Heart left ventricle (tissue), 16 donors: ENCODE data around the gene SCRG1. TPM values are rescaled to one million over a fixed set of nuclear protein-coding genes. Genes with fewer than 3 reads are reported as not detected.

Experiments
- ATAC-seq, 4 donors: fragments of 200-7000 bp; cut with Tn5 transposase; one replicate each; pipeline ENCODE4 v1.9.1; 2020 to 2022; ENCODE audit warnings: moderate library complexity in 4 of 4, mild to moderate bottlenecking in 3 of 4, moderate number of reproducible peaks in 1 of 4
- DNase-seq, 5 donors: peaks; one replicate each; pipeline ENCODE4 v3.0.0-alpha.2; 2020
- H3K27ac ChIP-seq, 12 donors: fragments of 200-600 bp; sonication (generic) in 4 of 12; one replicate each; pipeline versions ENCODE4 v1.5.0 to v1.8.0; 2016 to 2022; ENCODE audit warnings: mild to moderate bottlenecking in 2 of 12
- H3K27me3 ChIP-seq, 9 donors: fragments of 200-600 bp; sonication (generic) in 2 of 9; one replicate each; pipeline versions ENCODE4 v1.5.1 to v1.8.0; 2016 to 2022; ENCODE audit warnings: mild to moderate bottlenecking in 3 of 9
- H3K36me3 ChIP-seq, 9 donors: fragments of 200-600 bp; sonication (generic) in 2 of 9; one replicate each; pipeline versions ENCODE4 v1.5.0 to v1.8.0; 2018 to 2022; ENCODE audit warnings: mild to moderate bottlenecking in 2 of 9
- H3K4me1 ChIP-seq, 12 donors: fragments of 200-600 bp; sonication (generic) in 4 of 12; one replicate each; pipeline versions ENCODE4 v1.5.0 to v1.8.0; 2016 to 2022; ENCODE audit warnings: mild to moderate bottlenecking in 3 of 12
- H3K4me3 ChIP-seq, 12 donors: fragments of 200-600 bp; sonication (generic) in 4 of 12; one replicate each; pipeline versions ENCODE4 v1.5.0 to v1.8.0; 2017 to 2022; ENCODE audit warnings: mild to moderate bottlenecking in 9 of 12, moderate library complexity in 4 of 12
- H3K9me3 ChIP-seq, 12 donors: fragments of 200-600 bp; sonication (generic) in 4 of 12; one replicate each; pipeline versions ENCODE4 v1.5.0 to v1.8.0; 2016 to 2022; ENCODE audit warnings: mild to moderate bottlenecking in 1 of 12
- POLR2A ChIP-seq, 2 donors: fragments of 450-650 bp; IDR thresholded peaks; one replicate each; pipeline ENCODE4 v1.6.1; 2017; ENCODE audit warnings: antibody characterized with exemption in 2 of 2, mild to moderate bottlenecking in 2 of 2, moderate library complexity in 2 of 2
- WGBS, 4 donors: extraction: QIAGEN DNeasy Blood & Tissue Kit in 2 of 4; methylation state at CpG; one replicate each; pipeline versions ENCODE4 v1.1.5 to v1.1.7; 2013 to 2018; 5-methylcytosine and 5-hydroxymethylcytosine counted together
- intact Hi-C, 10 donors: fragments of 100-400 bp; cut with DNase I; formaldehyde crosslinking; loops; one replicate each; pipeline versions ENCODE4 v1.11.1 to v1.14.2; 2022
- polyA plus RNA-seq, 2 donors: library from polyadenylated mRNA; stranded (reverse); fragments of 200-250 nt; gene quantifications; one replicate each; pipeline ENCODE4 v1.2.3, GENCODE V29; 2013
- total RNA-seq, 9 donors: library from RNA; depleted of rRNA in 2 of 9; stranded (reverse); fragments of >200 nt in 2 of 9; fragmentation: NEBNext Ultra II Directional in 3 of 9; extraction: Animal tissue kit (Norgen Biotek cat#: 25700) in 3 of 9; gene quantifications; one replicate each; pipeline versions ENCODE4 v1.1.0 to v1.2.4, GENCODE V29; 2016 to 2023
- TF ChIP-seq, protein P1 (sequence below), 12 donors: fragments of 200-600 bp; sonication (generic) in 4 of 12; IDR thresholded peaks; one replicate each; pipeline versions ENCODE4 v1.5.0 to v1.8.0; 2018 to 2022; ENCODE audit warnings: antibody characterized with exemption in 12 of 12, mild to moderate bottlenecking in 5 of 12
- donor health status: ischemic (EF 13 %, LVEDD 7.1; RV severe dilation, severe dysfunction).
- donor health status: healthy with polysubstance abuse.
- donor health status: DM: no; HTN: yes; CAD: no.
- donor health status: DM: no; HTN: no; CAD: no.
- donor health status: ischemic (EF 25% LVEDD 6.9; RV normal size, moderate dysfunction).
- donor health status: ischemic (EF 25% LVEDD 5.7; RV mildly dilated, moderate dysfunction).
- donor health status: healthy.
- donor health status: DM: yes; HTN: yes; CAD: no.
- donor health status: ischemic (EF 35%, LVEDD 5.7; RV mildly dilated, moderate dysfunction).
- donor health status: nonischemic (EF 11% LVEDD 7.7; RV severe dilation, severe dysfunction).
- donor health status: DM: yes; HTN: yes; CAD: no.
- donor health status: PGD.
- donor health status: ischemic (EF 29% LVEDD 5.4; RV normal size, mild dysfunction).
- donor health status: nonischemic (EF 23%, LVEDD 6.1; RV moderate dilation, normal function).

SCRG1 gene
- total and polyA plus RNA-seq, 11 donors: 0.08 to 0.46 (median 0.23) TPM; not detected in 1

DNA sequence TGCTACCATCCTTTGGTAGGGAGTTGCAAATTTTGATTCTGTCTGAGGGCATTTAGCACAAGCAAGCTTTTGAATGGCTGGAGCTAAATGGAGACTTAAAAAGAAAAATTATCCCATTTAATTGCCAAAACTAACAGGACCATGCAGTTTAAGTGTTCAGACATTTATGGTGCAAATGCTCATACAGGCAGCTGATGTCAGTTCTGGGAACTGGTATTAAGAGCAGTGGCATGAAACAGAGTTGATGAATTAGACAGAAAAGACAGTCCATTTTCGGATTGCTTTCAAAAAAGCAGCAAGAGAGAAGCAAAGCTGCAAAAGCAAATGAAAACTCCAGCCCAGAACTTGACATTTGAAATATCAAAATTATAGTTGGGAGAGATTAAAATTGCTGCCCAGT is 1.3 kb downstream of the SCRG1 start:
- H3K36me3 ChIP-seq: peaks cover 0 to 22% (median 4%) of the 10 kb centered on the region in 9 donors
- H3K27me3 ChIP-seq: no peaks in the 10 kb centered on the region
- peak overlapping the region in 1 of 12 donors; percentile 19 for H3K4me3 ChIP-seq
- DNase-seq: no peak
- intact Hi-C loops: no loop called here
- WGBS, 4 donors: 73 to 85% (median 83%) methylated on average over 1 of the region's 1 CpG
- no peaks in the 10 kb centered on the region for H3K4me1 ChIP-seq
- no peak overlapping the region for H3K27ac ChIP-seq
- no peak for ATAC-seq
- H3K9me3 ChIP-seq: peaks cover 0 to 4% (median 0%) of the 10 kb centered on the region in 12 donors
- TF ChIP-seq, protein P1, sequence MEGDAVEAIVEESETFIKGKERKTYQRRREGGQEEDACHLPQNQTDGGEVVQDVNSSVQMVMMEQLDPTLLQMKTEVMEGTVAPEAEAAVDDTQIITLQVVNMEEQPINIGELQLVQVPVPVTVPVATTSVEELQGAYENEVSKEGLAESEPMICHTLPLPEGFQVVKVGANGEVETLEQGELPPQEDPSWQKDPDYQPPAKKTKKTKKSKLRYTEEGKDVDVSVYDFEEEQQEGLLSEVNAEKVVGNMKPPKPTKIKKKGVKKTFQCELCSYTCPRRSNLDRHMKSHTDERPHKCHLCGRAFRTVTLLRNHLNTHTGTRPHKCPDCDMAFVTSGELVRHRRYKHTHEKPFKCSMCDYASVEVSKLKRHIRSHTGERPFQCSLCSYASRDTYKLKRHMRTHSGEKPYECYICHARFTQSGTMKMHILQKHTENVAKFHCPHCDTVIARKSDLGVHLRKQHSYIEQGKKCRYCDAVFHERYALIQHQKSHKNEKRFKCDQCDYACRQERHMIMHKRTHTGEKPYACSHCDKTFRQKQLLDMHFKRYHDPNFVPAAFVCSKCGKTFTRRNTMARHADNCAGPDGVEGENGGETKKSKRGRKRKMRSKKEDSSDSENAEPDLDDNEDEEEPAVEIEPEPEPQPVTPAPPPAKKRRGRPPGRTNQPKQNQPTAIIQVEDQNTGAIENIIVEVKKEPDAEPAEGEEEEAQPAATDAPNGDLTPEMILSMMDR (IDR thresholded peaks at IDR 0.05): no peak
- TF ChIP-seq POLR2A (IDR thresholded peaks at IDR 0.05): no peak

DNA sequence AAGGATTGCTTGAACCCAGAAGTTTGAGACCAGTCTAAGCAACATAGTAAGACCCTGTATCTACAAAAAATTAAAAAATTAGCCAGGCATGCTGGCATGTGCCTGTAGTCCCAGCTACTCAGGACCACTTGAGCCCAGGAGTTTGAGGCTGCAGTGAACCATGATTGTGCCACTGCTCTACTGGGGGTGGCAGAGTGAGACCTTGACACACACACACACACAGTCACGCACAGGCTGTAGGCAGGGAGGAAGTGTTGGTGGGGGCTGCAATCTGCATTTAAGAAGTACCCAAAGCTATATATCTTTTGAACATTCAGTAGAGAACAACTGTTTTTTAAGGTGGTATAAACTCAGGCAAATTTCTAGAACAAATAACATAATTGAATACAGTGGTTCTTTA is 7.2 kb downstream of the SCRG1 start:
- intact Hi-C loops: no loop called here
- TF ChIP-seq POLR2A (IDR thresholded peaks at IDR 0.05): no peak
- TF ChIP-seq, protein P1 (IDR thresholded peaks at IDR 0.05): no peak

DNA sequence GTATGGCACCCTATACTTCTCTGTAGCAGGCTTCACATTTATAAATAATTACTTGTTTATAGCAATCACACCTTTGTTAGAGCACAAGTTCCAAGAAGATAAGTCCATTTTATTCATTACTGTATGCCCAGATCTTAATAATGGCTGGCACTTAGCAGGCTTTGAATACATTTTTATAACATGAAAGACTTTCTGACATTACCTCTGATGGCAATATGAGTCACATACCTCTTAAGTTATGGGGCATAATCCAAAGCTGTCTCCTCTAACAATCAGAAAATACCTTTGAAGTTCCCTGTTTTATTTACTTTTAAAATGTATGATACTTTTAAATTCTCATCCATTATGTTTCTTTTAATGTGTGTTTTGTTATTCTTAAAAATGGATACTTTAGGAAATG is 12.2 kb downstream of the SCRG1 start:
- Histone ChIP-seq H3K4me1 (peaks cover 0 to 9% (median 0%) of the 10 kb centered on the region in 12 donors), H3K36me3 (peaks cover 0 to 15% (median 7%) of the 10 kb centered on the region in 9 donors), H3K9me3 (no peaks in the 10 kb centered on the region), H3K27ac (no peak overlapping the region), H3K4me3 (no peak overlapping the region), H3K27me3 (no peaks in the 10 kb centered on the region)
- ATAC-seq (no peak), DNase-seq (no peak)
- intact Hi-C loops: no loop called here
- TF ChIP-seq, protein P1 (IDR thresholded peaks at IDR 0.05): no peak
- TF ChIP-seq POLR2A (IDR thresholded peaks at IDR 0.05): no peak

More for the DNA sequence above, 7.2 kb downstream of the SCRG1 start:
- Histone ChIP-seq H3K27me3 (no peaks in the 10 kb centered on the region), H3K36me3 (peaks cover 0 to 35% (median 12%) of the 10 kb centered on the region in 9 donors), H3K4me3 (no peak overlapping the region), H3K27ac (no peak overlapping the region), H3K4me1 (no peaks in the 10 kb centered on the region), H3K9me3 (peaks cover 0 to 4% (median 0%) of the 10 kb centered on the region in 12 donors)
- WGBS, 4 donors: 92 to 100% (median 96%) methylated on average over 1 of the region's 1 CpG
- DNase-seq: no peak
- no peak for ATAC-seq

DNA sequence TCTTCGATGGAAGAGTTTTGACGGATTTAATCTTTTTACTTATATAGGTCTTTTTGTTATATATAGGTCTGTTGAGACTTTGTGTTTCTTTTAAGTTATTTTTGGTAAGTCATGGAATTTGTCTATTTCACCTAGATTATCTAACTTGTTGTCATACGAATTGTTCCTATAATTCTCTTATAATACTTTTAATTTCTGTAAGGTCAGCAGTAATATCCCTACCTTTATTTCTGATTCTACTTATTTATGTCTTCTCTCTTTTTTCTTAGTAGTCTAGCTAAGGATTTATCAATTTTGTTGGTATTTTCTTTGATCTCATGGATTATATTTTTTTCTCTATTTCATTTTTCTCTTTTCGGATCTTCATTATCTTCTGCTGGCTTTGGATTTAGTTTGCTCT is 16.6 kb downstream of the SCRG1 start:
- H3K36me3 ChIP-seq: peaks cover 0 to 13% (median 3%) of the 10 kb centered on the region in 9 donors
- TF ChIP-seq, protein P1 (IDR thresholded peaks at IDR 0.05): no peak
- TF ChIP-seq POLR2A (IDR thresholded peaks at IDR 0.05): no peak
- ATAC-seq (no peak), DNase-seq (no peak)
- no peak overlapping the region for H3K4me3 ChIP-seq
- H3K27ac ChIP-seq: no peak overlapping the region
- peaks cover 0 to 20% (median under 1%) of the 10 kb centered on the region in 12 donors for H3K4me1 ChIP-seq
- no peaks in the 10 kb centered on the region for H3K27me3 ChIP-seq
- H3K9me3 ChIP-seq: no peaks in the 10 kb centered on the region
- WGBS, 4 donors: 93 to 99% (median 96%) methylated on average over 4 of the region's 4 CpGs
- intact Hi-C loops: no loop called here
